HG03457 (cell line): ENCODE data around the gene TMEM235.

Experiments used
- ATAC-seq: cut with Tn5 transposase; IDR thresholded peaks from one replicate; pipeline ENCODE4 v1.9.1; 2021; ENCODE audit warnings: moderate number of reproducible peaks; ENCODE audit not compliant: unreplicated experiment

TMEM235 gene

DNA sequence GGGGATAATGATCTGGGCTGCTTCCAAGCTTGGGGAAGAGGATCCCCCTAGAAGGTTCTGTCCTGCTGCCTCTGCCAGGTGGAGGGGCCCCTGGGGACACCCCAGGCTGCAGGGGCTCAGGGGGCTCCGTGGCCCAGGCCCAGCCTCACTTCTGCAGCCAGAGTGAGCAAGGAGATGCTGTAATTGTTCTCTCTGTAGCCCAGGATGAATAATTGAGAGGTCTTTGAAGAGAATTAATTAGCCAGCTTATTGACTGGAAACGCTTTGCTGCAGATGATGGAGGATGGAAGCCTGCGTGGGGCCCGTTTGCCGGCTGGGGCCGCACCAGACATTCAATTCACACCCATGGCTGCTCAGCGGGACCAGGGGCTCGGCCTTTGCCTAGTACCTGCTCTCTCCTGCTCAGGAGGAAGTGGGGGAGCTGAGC, 38.5 kb downstream of the TMEM235 start:
- ATAC-seq, result no peak

DNA sequence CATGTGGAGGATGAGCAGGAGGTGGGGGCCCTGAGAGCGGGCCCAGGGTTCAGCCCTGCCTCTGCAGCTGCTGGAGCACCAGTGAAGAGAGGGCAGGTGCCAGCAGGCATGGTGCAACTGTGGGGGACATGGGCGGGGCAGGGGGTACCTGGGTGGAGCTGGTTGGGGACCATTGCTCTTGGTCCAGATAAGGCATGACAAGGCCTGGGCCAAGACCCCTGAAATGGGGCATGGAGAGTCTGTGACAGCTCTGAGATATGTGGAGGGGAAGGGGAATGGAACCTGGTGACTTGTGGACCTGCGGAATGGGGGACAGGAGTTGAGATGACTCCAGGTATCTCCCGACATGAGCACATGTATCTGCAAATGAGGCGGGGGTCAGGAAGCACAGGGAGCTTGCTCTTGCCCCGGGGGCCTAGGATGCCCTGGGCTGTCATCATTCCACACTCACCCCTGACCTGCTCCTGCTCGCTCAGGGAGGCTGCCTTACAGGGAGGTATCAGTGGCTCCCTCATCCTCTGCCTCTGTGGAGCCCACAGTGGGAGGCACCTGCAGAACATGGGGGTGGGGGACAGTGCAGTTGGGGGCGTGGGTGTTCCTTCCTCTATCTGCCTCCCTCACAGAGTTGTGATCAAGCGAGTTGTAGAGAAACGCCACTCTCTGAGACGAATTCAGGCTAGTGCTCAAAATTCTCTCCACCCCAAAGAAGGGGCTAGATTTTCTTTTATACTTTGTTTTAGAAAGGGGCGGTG, 40.2 kb downstream of the TMEM235 start:
- ATAC-seq, result no peak

- no peak for ATAC-seq
Observed at GRCh38 chr17:78272181-78272913, 40.9 kb downstream of the TMEM235 start.

- no peak for ATAC-seq
Observed at GRCh38 chr17:78272914-78273258, 41.5 kb downstream of the TMEM235 start.

GRCh38 chr17:78273813-78274212, 42.4 kb downstream of the TMEM235 start:
- ATAC-seq, result no peak

DNA sequence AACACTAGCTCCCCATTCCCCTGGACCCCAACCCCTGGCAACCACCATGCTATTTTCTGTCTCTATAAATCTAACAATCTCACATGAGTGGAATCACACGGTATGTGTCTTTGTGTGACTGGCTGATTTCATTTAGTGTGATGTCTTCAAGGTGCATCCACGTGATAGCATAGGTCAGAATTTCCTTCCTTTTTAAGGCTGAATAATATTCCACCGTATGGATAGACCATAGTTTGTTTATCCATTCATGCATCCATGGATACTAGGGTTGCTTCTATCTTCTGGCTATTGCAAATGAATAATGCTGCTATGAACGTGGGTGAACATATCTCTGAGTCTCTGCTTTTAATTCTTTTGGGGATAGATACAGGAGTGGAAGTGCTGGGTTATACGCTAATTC, 43.9 kb downstream of the TMEM235 start:
- ATAC-seq, result no peak

DNA sequence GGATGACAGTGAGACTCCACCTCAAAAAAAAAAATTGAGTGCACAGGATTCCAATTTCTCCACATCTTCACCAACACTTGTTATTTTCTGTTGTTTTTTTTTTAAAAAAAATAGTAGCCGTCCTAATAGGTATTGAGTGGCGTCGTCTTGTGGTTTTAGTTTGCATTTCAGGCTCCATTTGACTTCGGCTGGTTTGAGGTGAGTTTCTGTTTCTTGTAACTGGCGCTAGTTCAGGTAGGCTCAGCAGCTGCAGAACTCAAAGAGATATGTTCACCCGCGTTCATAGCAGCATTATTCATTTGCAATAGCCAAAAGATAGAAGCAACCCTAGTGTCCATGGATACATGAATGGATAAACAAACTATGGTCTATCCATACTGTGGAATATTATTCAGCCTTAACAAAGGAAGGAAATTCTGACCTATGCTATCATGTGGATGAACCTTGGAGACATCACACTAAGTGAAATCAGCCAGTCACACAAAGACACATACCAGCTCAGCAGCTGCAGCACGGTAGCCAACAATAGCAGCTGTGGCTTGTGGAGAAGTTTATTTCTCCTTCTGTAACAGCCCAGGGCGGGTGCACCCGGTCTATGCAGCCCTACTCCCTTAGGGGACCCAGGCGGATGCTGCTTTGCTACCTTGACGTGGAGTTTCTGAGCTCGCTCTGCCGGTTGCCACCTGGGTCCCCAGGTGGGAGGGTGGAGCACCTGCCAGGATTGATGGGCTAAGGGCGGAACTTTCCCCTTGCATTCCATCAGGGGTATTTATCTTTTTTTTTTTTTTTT, 44.9 kb downstream of the TMEM235 start:
- ATAC-seq, result no peak

DNA sequence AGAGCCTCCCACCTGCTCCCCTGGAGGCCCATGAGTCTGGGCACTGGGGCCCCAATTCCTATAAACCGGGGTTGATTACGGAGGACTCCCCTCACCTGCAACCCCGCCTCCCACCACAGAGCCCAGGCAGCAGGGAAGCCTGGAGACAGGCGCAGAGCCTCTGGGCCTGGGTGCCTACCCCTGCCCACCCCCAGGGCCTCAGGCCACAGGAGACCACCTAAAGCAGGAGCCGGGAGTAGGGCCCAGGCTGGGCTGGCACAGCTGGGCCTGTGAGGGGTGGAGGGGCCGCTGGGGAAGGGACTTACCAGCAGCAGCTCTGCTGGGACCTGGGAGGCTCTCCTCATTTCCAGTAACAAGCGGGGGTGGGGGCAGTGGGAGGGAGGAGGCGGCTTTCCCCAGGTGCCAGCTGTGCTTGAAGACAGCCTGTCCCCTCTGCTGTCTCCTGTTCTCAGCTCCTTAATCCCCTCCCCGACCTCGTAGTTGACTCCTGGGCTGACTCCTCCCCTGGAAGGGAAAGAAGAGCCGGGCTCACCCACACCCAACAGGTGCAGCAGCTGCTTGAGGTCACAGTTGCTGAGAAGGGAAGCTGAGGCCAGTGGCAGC, 46.8 kb downstream of the TMEM235 start:
- ATAC-seq, result no peak

DNA sequence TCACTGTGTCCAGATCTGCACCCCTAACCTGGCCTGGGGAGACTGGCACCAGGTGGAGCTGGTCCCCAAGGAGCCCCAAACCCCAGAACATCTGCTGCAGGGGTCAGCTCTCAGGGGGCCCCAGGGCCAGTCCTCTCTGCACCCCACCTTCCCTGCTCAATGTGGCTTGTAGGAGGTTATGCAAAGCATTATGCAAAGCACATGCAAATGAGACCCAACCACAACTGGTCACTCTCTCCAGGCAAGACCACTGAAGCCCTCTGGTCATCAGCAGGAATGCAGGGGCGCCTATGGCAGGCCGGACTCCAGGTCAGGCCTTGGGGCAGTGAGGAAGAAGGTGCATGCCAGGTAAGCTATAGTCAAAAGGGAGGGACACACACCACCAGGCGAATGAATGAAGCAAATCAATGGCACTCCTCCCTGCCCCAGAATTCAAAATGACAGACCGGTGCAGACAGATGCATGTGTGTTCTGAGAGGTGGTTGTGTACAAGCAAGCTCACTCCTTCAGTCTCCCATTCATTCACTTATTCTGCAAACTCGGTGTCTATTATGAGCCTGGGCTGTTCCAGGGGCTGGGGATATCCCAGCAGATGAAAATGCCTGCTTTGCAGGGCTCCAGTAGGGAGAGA, 48.0 kb downstream of the TMEM235 start:
- ATAC-seq, result no peak

DNA sequence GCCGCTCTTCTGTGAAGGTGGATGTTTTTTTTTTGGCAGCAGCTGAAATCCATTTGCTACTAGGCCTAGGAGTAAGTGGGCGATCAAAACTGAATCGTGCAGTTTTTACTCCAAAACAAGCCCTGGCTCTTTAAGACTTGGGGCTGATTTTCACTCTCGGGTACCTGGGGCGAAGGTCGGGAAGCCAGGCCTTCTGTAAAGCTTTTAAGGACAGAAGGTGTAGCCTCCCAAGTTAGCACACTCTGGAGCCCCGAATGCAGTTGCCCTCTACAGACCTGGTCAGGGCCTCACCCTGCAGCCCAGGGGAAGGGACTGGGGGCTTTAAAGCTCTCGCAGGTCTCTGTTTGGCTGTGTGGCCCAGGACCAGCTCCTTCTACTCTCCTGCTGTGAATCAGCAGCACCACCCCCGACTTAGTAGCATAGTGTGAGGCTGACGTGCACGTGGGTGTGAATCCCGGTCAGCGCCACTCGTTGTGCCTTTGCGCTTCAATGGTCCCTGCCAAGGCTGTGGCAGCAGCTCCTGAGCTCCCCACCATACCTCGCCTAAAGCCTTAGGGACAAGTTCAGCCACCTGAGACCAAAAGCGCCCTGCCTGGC, 49.9 kb downstream of the TMEM235 start:
- ATAC-seq, result no peak

DNA sequence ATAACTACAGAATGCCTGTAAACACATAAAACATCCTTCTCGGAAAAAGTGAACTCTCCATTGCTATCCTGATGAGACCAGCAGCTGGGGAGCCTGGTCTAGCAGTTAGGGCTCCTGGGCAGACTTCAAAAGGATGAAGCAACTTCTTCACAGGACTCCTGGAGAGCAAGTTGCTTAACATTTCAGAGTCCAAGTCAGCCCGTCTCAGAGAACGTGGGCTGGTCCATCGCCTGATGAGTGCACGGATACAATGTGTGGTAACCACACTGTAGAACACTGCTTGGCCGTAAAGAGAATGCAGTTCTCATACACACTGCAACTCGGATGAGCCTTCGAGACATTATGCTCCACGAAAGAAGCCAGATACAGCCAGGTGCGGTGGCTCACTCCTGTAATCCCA, 52.7 kb downstream of the TMEM235 start:
- ATAC-seq, result no peak

DNA sequence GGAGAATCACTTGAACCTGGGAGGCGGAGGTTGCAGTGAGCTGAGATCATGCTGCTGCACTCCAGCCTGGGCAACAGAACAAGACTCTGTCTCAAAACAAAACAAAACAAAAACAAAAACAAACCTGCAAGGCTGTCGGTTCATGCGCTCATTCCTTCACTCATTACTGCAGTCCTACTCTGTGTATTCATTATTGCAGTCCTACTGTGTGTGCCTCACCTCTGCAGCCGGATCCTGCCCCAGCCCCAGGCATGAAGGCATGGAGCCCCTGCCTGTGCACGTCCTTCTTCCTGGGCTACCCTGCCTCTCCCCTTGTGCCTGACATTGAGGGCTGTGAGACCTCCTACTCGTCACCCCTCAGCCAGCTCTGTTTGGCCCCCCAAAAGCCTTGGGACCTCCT, 57.6 kb downstream of the TMEM235 start:
- ATAC-seq, result no peak

DNA sequence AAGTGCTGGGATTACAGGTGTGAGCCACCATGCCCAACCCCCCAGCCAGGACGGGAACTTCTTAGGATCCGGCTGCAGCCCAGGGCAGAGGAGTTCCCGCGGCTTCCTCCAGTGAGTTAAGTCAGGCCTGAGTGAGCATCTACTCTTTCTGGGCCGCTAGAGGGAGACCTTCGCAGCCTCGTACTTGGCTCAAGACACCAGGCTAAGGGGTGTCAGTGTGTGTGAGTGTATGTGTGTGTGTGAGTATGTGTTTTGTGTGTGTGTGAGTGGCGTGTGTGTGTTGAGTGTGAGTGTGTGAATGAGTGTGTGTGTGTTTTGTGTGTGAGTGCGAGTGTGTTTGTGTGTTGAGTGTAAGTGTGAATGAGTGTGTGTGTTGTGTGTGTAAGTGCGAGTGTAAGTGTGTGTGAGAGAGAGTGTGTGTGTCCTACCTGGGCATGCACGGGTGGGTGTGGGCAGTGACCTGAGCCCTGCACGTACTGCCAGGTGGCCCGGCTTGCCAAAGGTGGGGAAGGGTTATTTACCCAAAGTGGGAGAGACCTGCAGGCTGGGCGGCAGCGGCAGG, 58.5 kb downstream of the TMEM235 start:
- ATAC-seq, result no peak
